GM12875 (cell line): ENCODE measurements around the gene PITPNC1.
"Not testable (repeated sequence)": the region's sequence is repeated elsewhere in the genome, so short reads cannot be mapped to it uniquely, and the experiment has no call there.

Source experiments
- H3K4me3 ChIP-seq: one replicate; pipeline ENCODE4 v1.5.1; 2011; ENCODE audit warnings: low read depth, low read length, control low read depth
- CTCF ChIP-seq: IDR thresholded peaks from 2 replicates; pipeline ENCODE4 v1.5.1; 2011; ENCODE audit warnings: low read depth, mild to moderate bottlenecking, control low read depth, inconsistent platforms, low read length, moderate library complexity, borderline replicate concordance; ENCODE audit not compliant: insufficient read depth

Gene PITPNC1

GRCh38 chr17:67413388-67413787 is 36.3 kb downstream of the PITPNC1 start:
- TF ChIP-seq CTCF: no peak
- H3K4me3 ChIP-seq: no peak overlapping the region

GRCh38 chr17:67414130-67414529 is 37.0 kb downstream of the PITPNC1 start:
- H3K4me3 ChIP-seq: no peak overlapping the region

GRCh38 chr17:67414559-67414958 is 37.5 kb downstream of the PITPNC1 start:
- no peak for TF ChIP-seq CTCF

More at GRCh38 chr17:67414130-67414529, 37.0 kb downstream of the PITPNC1 start:
- TF ChIP-seq CTCF: no peak

GRCh38 chr17:67415291-67415690 is 38.2 kb downstream of the PITPNC1 start:
- H3K4me3 ChIP-seq: no peak overlapping the region
- no peak for TF ChIP-seq CTCF

More at GRCh38 chr17:67414559-67414958, 37.5 kb downstream of the PITPNC1 start:
- H3K4me3 ChIP-seq: no peak overlapping the region

- no peak overlapping the region for H3K4me3 ChIP-seq
- no peak for TF ChIP-seq CTCF
Observed at GRCh38 chr17:67417507-67417906, 40.4 kb downstream of the PITPNC1 start.

GRCh38 chr17:67420994-67421393 is 43.9 kb downstream of the PITPNC1 start:
- H3K4me3 ChIP-seq: no peak overlapping the region
- no peak for TF ChIP-seq CTCF

GRCh38 chr17:67421869-67422273 is 44.8 kb downstream of the PITPNC1 start:
- TF ChIP-seq CTCF: no peak
- no peak overlapping the region for H3K4me3 ChIP-seq

GRCh38 chr17:67422296-67422695 is 45.2 kb downstream of the PITPNC1 start:
- not testable (repeated sequence) for H3K4me3 ChIP-seq
